ENCODE data around the gene D2HGDH. TPM values are rescaled to one million over a fixed set of nuclear protein-coding genes. Genes with fewer than 3 reads are reported as not detected.

The D2HGDH gene
- total and polyA plus RNA-seq, 2 donors from 2014 or later, result 37.0 to 49.3 TPM

DNA sequence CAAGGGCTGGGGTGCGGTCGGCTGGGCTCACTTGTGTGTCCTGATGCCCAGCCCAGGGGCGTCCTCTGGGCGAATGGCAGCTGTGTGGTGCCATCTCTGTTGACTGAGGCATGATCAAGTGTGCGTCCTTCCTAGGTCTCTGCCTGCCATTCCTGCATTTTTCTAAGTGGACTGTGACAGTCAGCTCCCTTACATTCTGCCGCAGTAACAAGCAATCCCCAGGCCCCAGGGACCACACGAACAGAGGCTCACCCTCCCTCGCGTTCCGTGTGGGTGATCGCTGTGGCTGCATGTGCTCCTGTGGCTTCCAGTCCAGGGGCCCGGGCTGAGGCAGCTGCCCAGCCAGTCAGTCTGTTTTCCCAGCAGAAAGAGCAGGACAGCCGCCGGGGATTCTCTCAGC lies 17.8 kb downstream of the D2HGDH start:
- Histone ChIP-seq H3K36me3 (ENCODE audit: control insufficient read depth in 2 of 3, insufficient read depth in 3 of 3, low read length in 3 of 3) (peaks cover 0 to 19% (median 12%) of the 10 kb centered on the region in 3 donors), H3K9ac (ENCODE audit: low read length in 3 of 3) (no peak overlapping the region), H3K4me3 (ENCODE audit: low read length in 3 of 3) (no peak overlapping the region), H3K4me1 (ENCODE audit: control insufficient read depth in 2 of 3, insufficient read depth in 2 of 3, low read depth in 1 of 3, low read length in 3 of 3) (peaks cover 0 to 3% (median 0%) of the 10 kb centered on the region in 3 donors), H3K9me3 (ENCODE audit: control insufficient read depth in 2 of 3, insufficient read depth in 1 of 3, low read length in 3 of 3) (no peaks in the 10 kb centered on the region), H3K27me3 (ENCODE audit: control insufficient read depth, insufficient read depth, low read length) (no peaks in the 10 kb centered on the region), H3K27ac (ENCODE audit: low read depth in 2 of 2, low read length in 2 of 2) (no peak overlapping the region)
- TF ChIP-seq, protein P1, sequence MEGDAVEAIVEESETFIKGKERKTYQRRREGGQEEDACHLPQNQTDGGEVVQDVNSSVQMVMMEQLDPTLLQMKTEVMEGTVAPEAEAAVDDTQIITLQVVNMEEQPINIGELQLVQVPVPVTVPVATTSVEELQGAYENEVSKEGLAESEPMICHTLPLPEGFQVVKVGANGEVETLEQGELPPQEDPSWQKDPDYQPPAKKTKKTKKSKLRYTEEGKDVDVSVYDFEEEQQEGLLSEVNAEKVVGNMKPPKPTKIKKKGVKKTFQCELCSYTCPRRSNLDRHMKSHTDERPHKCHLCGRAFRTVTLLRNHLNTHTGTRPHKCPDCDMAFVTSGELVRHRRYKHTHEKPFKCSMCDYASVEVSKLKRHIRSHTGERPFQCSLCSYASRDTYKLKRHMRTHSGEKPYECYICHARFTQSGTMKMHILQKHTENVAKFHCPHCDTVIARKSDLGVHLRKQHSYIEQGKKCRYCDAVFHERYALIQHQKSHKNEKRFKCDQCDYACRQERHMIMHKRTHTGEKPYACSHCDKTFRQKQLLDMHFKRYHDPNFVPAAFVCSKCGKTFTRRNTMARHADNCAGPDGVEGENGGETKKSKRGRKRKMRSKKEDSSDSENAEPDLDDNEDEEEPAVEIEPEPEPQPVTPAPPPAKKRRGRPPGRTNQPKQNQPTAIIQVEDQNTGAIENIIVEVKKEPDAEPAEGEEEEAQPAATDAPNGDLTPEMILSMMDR (IDR thresholded peaks at IDR 0.05; ENCODE audit: borderline replicate concordance, extremely low read depth, insufficient read depth), result no peak
- intact Hi-C loops (cut with DNase I), result no loop called here
- DNase-seq (no peak), FAIRE-seq (no peak)

GRCh38 chr2:241752689-241753276 lies 18.4 kb downstream of the D2HGDH start:
- intact Hi-C loops (cut with DNase I), result no loop called here
- peaks cover 0 to 22% (median 12%) of the 10 kb centered on the region in 3 donors for H3K36me3 ChIP-seq (ENCODE audit: control insufficient read depth in 2 of 3, insufficient read depth in 3 of 3, low read length in 3 of 3)
- FAIRE-seq (no peak), DNase-seq (no peak)
- H3K9me3 ChIP-seq (ENCODE audit: control insufficient read depth in 2 of 3, insufficient read depth in 1 of 3, low read length in 3 of 3), result no peaks in the 10 kb centered on the region
- H3K4me3 ChIP-seq (ENCODE audit: low read length in 3 of 3), result no peak overlapping the region
- TF ChIP-seq, protein P1 (IDR thresholded peaks at IDR 0.05; ENCODE audit: borderline replicate concordance, extremely low read depth, insufficient read depth), result no peak
- H3K27ac ChIP-seq (ENCODE audit: low read depth in 2 of 2, low read length in 2 of 2), result no peak overlapping the region
- no peak overlapping the region for H3K9ac ChIP-seq (ENCODE audit: low read length in 3 of 3)
- peaks cover 0 to 3% (median 0%) of the 10 kb centered on the region in 3 donors for H3K4me1 ChIP-seq (ENCODE audit: control insufficient read depth in 2 of 3, insufficient read depth in 2 of 3, low read depth in 1 of 3, low read length in 3 of 3)
- no peaks in the 10 kb centered on the region for H3K27me3 ChIP-seq (ENCODE audit: control insufficient read depth, insufficient read depth, low read length)

- Histone ChIP-seq H3K27me3 (ENCODE audit: control insufficient read depth, insufficient read depth, low read length) (no peaks in the 10 kb centered on the region), H3K9ac (ENCODE audit: low read length in 3 of 3) (no peak overlapping the region), H3K4me3 (ENCODE audit: low read length in 3 of 3) (no peak overlapping the region), H3K4me1 (ENCODE audit: control insufficient read depth in 2 of 3, insufficient read depth in 2 of 3, low read depth in 1 of 3, low read length in 3 of 3) (peaks cover 0 to 3% (median 0%) of the 10 kb centered on the region in 3 donors), H3K27ac (ENCODE audit: low read depth in 2 of 2, low read length in 2 of 2) (no peak overlapping the region), H3K9me3 (ENCODE audit: control insufficient read depth in 2 of 3, insufficient read depth in 1 of 3, low read length in 3 of 3) (no peaks in the 10 kb centered on the region), H3K36me3 (ENCODE audit: control insufficient read depth in 2 of 3, insufficient read depth in 3 of 3, low read length in 3 of 3) (peaks cover 0 to 28% (median 12%) of the 10 kb centered on the region in 3 donors)
- DNase-seq (no peak), FAIRE-seq (no peak)
- intact Hi-C loops (cut with DNase I), result no loop called here
- TF ChIP-seq, protein P1 (IDR thresholded peaks at IDR 0.05; ENCODE audit: borderline replicate concordance, extremely low read depth, insufficient read depth), result no peak
Measured at GRCh38 chr2:241753493-241753892, 19.1 kb downstream of the D2HGDH start.

Data from kidney (tissue), 14 donors.